ENCODE data around the gene IFNAR2. TPM values are rescaled to one million over a fixed set of nuclear protein-coding genes. Genes with fewer than 3 reads are reported as not detected.

IFNAR2 gene
- total RNA-seq, 3 donors from 2014 or later = 10.4 to 16.5 (median 15.1) TPM

DNA sequence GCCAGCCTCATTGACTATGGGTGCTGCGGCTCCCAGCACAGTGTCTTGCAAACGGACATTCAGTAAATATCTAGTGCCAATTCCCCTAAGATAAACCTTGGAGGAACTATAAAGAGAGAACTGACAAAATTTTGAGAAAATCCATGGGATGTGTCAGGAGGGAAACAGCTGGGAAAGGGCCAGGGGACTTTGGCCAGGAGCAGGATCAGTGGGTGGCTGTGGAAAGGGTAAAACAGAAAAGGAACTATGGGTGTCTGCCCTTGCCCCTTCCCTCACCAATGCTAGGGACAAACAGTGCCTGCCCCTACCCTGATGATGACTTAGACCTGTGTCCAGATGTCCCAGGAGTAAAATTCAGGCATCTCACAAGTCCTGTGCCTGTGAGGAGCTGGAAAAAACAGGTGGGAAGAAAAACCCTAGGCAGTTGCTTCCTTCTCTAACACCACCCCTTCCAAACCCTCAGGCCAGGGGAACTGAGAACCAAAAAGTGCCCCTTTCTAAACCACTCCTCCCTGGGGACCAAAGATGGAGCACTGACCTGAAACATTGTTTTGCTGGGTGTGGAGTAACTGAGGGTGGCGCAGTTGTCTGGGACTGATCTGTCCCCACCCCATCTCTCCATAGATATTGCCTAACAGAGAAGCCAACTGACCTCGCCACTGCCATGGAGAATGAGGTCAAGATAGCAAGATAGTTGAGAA lies 22.1 kb upstream of the IFNAR2 start:
- DNase-seq (ENCODE audit: low spot score in 2 of 2) = no peak
- no peaks in the 10 kb centered on the region for H3K36me3 ChIP-seq
- H3K9me3 ChIP-seq = no peaks in the 10 kb centered on the region
- no peaks in the 10 kb centered on the region for H3K4me1 ChIP-seq
- intact Hi-C loops (cut with DNase I; ENCODE audit: low total_unique reads) = no loop called here
- H3K27ac ChIP-seq = no peak overlapping the region
- no peak for TF ChIP-seq CTCF (IDR thresholded peaks at IDR 0.05)
- no peak for TF ChIP-seq POLR2A (IDR thresholded peaks at IDR 0.05)
- no peak for TF ChIP-seq POLR2AphosphoS5 (IDR thresholded peaks at IDR 0.05)
- H3K27me3 ChIP-seq = no peaks in the 10 kb centered on the region
- H3K4me3 ChIP-seq = no peak overlapping the region

- DNase-seq (ENCODE audit: low spot score in 2 of 2) = no peak
- Histone ChIP-seq H3K27me3 (no peaks in the 10 kb centered on the region), H3K4me3 (no peak overlapping the region), H3K27ac (no peak overlapping the region), H3K36me3 (no peaks in the 10 kb centered on the region), H3K4me1 (no peaks in the 10 kb centered on the region), H3K9me3 (no peaks in the 10 kb centered on the region)
- intact Hi-C loops (cut with DNase I; ENCODE audit: low total_unique reads) = no loop called here
- TF ChIP-seq POLR2A (IDR thresholded peaks at IDR 0.05) = no peak
- no peak for TF ChIP-seq CTCF (IDR thresholded peaks at IDR 0.05)
- TF ChIP-seq POLR2AphosphoS5 (IDR thresholded peaks at IDR 0.05) = no peak
Observed at GRCh38 chr21:33208534-33208933, 21.2 kb upstream of the IFNAR2 start.

DNA sequence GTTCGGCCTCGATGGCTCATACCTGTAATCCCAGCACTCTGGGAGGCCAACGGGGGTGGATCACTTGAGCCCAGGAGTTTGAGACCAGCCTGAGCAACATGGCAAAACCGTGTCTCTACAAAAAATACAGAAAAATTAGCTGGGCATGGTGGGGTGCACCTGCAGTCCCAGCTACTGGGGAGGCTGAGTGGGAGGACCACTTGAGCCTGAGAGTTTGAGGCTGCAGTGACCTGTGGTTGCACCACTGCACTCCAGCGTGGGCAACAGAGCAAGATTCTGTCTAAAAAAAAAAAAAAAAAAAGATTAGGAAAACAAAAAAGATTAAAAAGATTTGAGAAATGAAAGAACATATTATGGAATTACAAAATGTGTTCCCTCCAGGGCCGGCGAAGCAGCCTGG lies 18.4 kb upstream of the IFNAR2 start:
- H3K36me3 ChIP-seq = no peaks in the 10 kb centered on the region
- H3K27ac ChIP-seq = no peak overlapping the region
- intact Hi-C loops (cut with DNase I; ENCODE audit: low total_unique reads) = no loop called here

DNA sequence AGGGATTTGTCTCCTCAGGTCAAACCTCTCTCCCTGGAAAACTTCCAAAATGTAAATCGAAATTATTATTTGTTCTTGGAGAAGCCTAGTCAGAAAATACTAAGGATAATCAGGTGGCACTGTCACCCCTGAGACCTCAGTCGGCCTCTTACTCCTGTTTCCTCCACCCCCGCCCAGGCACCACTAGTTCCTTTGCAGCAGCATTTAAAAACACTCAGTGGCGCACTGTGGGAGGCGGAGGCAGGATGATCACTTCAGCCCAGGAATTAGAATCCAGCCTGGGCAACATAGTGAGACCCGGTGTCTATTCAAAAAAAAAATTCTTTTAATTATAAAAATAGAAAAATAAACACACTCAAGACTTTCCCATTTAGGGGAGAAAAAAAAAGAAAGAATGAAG lies 18.0 kb upstream of the IFNAR2 start:
- Histone ChIP-seq H3K4me3 (no peak overlapping the region), H3K27ac (no peak overlapping the region), H3K4me1 (no peaks in the 10 kb centered on the region), H3K27me3 (no peaks in the 10 kb centered on the region), H3K36me3 (no peaks in the 10 kb centered on the region), H3K9me3 (no peaks in the 10 kb centered on the region)
- TF ChIP-seq POLR2A (IDR thresholded peaks at IDR 0.05) (no peak), POLR2AphosphoS5 (IDR thresholded peaks at IDR 0.05) (no peak), CTCF (IDR thresholded peaks at IDR 0.05) (no peak)
- intact Hi-C loops (cut with DNase I; ENCODE audit: low total_unique reads) = no loop called here
- DNase-seq (ENCODE audit: low spot score in 2 of 2) = no peak

More for the DNA sequence above, 18.4 kb upstream of the IFNAR2 start:
- no peaks in the 10 kb centered on the region for H3K9me3 ChIP-seq
- H3K4me3 ChIP-seq = no peak overlapping the region
- no peaks in the 10 kb centered on the region for H3K27me3 ChIP-seq
- no peak for DNase-seq (ENCODE audit: low spot score in 2 of 2)
- TF ChIP-seq POLR2AphosphoS5 (IDR thresholded peaks at IDR 0.05) (no peak), CTCF (IDR thresholded peaks at IDR 0.05) (no peak), POLR2A (IDR thresholded peaks at IDR 0.05) (no peak)
- no peaks in the 10 kb centered on the region for H3K4me1 ChIP-seq

DNA sequence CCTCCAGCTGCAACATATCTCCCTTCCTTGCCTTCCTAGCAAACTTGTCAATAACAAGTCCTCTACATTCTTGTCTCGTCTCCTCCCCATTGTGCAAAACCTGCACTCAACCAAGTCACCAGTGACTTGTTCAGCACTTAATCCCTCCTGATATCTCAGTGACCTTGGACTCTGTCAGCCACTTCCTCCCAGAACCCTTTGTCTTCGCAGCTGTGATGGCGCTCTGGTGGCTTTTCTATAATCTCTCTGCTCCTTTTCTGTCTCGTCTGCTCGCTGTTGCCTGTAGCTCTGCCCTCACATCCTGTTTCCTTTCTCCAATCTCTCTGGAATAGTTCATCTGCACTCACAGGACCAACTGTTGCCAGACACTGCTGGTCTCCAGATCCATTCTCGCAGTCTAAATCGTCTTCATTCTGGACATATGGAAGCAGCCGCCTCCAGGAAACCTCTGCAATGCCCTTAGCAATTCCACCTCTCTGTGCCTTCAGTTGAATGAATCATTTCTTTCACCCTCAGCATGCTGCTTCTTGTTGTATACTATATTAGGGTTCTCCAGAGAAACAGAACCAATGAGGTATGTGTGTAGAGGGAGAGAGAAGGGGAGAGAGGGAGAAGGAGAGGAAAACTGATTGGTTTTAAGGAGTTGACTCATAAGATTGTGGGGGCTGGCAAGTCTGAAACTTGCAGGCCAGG lies 17.4 kb upstream of the IFNAR2 start:
- TF ChIP-seq POLR2AphosphoS5 (IDR thresholded peaks at IDR 0.05) (no peak), CTCF (IDR thresholded peaks at IDR 0.05) (no peak), POLR2A (IDR thresholded peaks at IDR 0.05) (no peak)
- Histone ChIP-seq H3K27me3 (no peaks in the 10 kb centered on the region), H3K36me3 (no peaks in the 10 kb centered on the region), H3K9me3 (no peaks in the 10 kb centered on the region), H3K4me3 (no peak overlapping the region), H3K4me1 (no peaks in the 10 kb centered on the region), H3K27ac (no peak overlapping the region)
- intact Hi-C loops (cut with DNase I; ENCODE audit: low total_unique reads) = no loop called here
- no peak for DNase-seq (ENCODE audit: low spot score in 2 of 2)

Data from breast epithelium (tissue), 4 donors.